ENCODE results near the gene OPRPN. TPM values are rescaled to one million over a fixed set of nuclear protein-coding genes. Genes with fewer than 3 reads are reported as not detected.

OPRPN gene
- total RNA-seq, 2 experiments from 2014 or later: not detected

- H3K9me3 Mint-ChIP-seq: peaks cover 2% of the 10 kb centered on the region
- no peak overlapping the region for H3K27ac Mint-ChIP-seq
- no peaks in the 10 kb centered on the region for H3K4me1 Mint-ChIP-seq
- no peaks in the 10 kb centered on the region for H3K27me3 Mint-ChIP-seq
- DNase-seq: no peak
- H3K36me3 Mint-ChIP-seq: no peaks in the 10 kb centered on the region
- no peak overlapping the region for H3K4me3 Mint-ChIP-seq
Observed at GRCh38 chr4:70425306-70425705, 27.6 kb downstream of the OPRPN start.

GRCh38 chr4:70426789-70427188, 29.0 kb downstream of the OPRPN start:
- Mint-ChIP-seq H3K4me1 (no peaks in the 10 kb centered on the region), H3K9me3 (no peaks in the 10 kb centered on the region), H3K36me3 (no peaks in the 10 kb centered on the region), H3K27ac (no peak overlapping the region), H3K4me3 (no peak overlapping the region), H3K27me3 (no peaks in the 10 kb centered on the region)
- DNase-seq: no peak

- Mint-ChIP-seq H3K27me3 (peaks cover 7% of the 10 kb centered on the region), H3K27ac (no peak overlapping the region), H3K36me3 (no peaks in the 10 kb centered on the region), H3K4me1 (no peaks in the 10 kb centered on the region), H3K9me3 (peaks cover 2% of the 10 kb centered on the region), H3K4me3 (no peak overlapping the region)
- no peak for DNase-seq
Observed at GRCh38 chr4:70437197-70437596, 39.5 kb downstream of the OPRPN start.

- no peak overlapping the region for H3K4me3 Mint-ChIP-seq
- H3K27me3 Mint-ChIP-seq: peaks cover 7% of the 10 kb centered on the region
- H3K9me3 Mint-ChIP-seq: no peaks in the 10 kb centered on the region
- no peak overlapping the region for H3K27ac Mint-ChIP-seq
- H3K36me3 Mint-ChIP-seq: no peaks in the 10 kb centered on the region
- no peak for DNase-seq
- H3K4me1 Mint-ChIP-seq: no peaks in the 10 kb centered on the region
Observed at GRCh38 chr4:70442474-70442873, 44.7 kb downstream of the OPRPN start.

GRCh38 chr4:70443329-70443728, 45.6 kb downstream of the OPRPN start:
- H3K9me3 Mint-ChIP-seq: no peaks in the 10 kb centered on the region
- DNase-seq: no peak

GRCh38 chr4:70449220-70449619, 51.5 kb downstream of the OPRPN start:
- Mint-ChIP-seq H3K4me3 (no peak overlapping the region), H3K36me3 (no peaks in the 10 kb centered on the region), H3K9me3 (no peaks in the 10 kb centered on the region), H3K27me3 (no peaks in the 10 kb centered on the region), H3K4me1 (no peaks in the 10 kb centered on the region), H3K27ac (no peak overlapping the region)
- DNase-seq: no peak

More at GRCh38 chr4:70443329-70443728, 45.6 kb downstream of the OPRPN start:
- no peaks in the 10 kb centered on the region for H3K36me3 Mint-ChIP-seq
- no peak overlapping the region for H3K27ac Mint-ChIP-seq
- H3K27me3 Mint-ChIP-seq: peaks cover 7% of the 10 kb centered on the region
- no peak overlapping the region for H3K4me3 Mint-ChIP-seq
- H3K4me1 Mint-ChIP-seq: no peaks in the 10 kb centered on the region

GRCh38 chr4:70452946-70453345, 55.2 kb downstream of the OPRPN start:
- no peak for DNase-seq
- Mint-ChIP-seq H3K4me1 (no peaks in the 10 kb centered on the region), H3K4me3 (no peak overlapping the region), H3K27ac (no peak overlapping the region), H3K27me3 (peaks cover 5% of the 10 kb centered on the region), H3K9me3 (no peaks in the 10 kb centered on the region), H3K36me3 (no peaks in the 10 kb centered on the region)

Other genes starting within 250 kb of the OPRPN start
- gene PRR27, start 243.7 kb upstream of the OPRPN start, total RNA-seq: not detected
- not detected for gene ODAM, start 202.2 kb upstream of the OPRPN start, total RNA-seq
- not detected for gene FDCSP, start 171.8 kb upstream of the OPRPN start, total RNA-seq
- not detected for gene CSN3, start 155.3 kb upstream of the OPRPN start, total RNA-seq
- not detected for gene CABS1, start 63.0 kb upstream of the OPRPN start, total RNA-seq
- not detected for gene SMR3A, start 37.2 kb upstream of the OPRPN start, total RNA-seq
- gene SMR3B, start 14.8 kb upstream of the OPRPN start, total RNA-seq: not detected
- not detected for gene MUC7, start 74.3 kb downstream of the OPRPN start, total RNA-seq
- gene AMTN, start 120.6 kb downstream of the OPRPN start, total RNA-seq: not detected
- not detected for gene AMBN, start 194.3 kb downstream of the OPRPN start, total RNA-seq
- gene ENAM, start 230.8 kb downstream of the OPRPN start, total RNA-seq: not detected

All from activated naive CD8-positive, alpha-beta T cell treated with anti-CD3 and anti-CD28 coated beads for 36 hours (primary cell).